ENCODE results near the gene ARMC8. TPM values are rescaled to one million over a fixed set of nuclear protein-coding genes. Genes with fewer than 3 reads are reported as not detected.
"Not testable (repeated sequence)": the region's sequence is repeated elsewhere in the genome, so short reads cannot be mapped to it uniquely, and the experiment has no call there.

The ARMC8 gene, protein sequence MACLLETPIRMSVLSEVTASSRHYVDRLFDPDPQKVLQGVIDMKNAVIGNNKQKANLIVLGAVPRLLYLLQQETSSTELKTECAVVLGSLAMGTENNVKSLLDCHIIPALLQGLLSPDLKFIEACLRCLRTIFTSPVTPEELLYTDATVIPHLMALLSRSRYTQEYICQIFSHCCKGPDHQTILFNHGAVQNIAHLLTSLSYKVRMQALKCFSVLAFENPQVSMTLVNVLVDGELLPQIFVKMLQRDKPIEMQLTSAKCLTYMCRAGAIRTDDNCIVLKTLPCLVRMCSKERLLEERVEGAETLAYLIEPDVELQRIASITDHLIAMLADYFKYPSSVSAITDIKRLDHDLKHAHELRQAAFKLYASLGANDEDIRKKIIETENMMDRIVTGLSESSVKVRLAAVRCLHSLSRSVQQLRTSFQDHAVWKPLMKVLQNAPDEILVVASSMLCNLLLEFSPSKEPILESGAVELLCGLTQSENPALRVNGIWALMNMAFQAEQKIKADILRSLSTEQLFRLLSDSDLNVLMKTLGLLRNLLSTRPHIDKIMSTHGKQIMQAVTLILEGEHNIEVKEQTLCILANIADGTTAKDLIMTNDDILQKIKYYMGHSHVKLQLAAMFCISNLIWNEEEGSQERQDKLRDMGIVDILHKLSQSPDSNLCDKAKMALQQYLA
- total RNA-seq, result 25.4 TPM
- long read RNA-seq, full-length matches to known transcripts, result 12 of 12 reads
- long read RNA-seq, partial matches to known transcripts, result 0 of 12 reads
- long read RNA-seq, other reads (novel, unspliced or antisense), result 0 of 12 reads

DNA sequence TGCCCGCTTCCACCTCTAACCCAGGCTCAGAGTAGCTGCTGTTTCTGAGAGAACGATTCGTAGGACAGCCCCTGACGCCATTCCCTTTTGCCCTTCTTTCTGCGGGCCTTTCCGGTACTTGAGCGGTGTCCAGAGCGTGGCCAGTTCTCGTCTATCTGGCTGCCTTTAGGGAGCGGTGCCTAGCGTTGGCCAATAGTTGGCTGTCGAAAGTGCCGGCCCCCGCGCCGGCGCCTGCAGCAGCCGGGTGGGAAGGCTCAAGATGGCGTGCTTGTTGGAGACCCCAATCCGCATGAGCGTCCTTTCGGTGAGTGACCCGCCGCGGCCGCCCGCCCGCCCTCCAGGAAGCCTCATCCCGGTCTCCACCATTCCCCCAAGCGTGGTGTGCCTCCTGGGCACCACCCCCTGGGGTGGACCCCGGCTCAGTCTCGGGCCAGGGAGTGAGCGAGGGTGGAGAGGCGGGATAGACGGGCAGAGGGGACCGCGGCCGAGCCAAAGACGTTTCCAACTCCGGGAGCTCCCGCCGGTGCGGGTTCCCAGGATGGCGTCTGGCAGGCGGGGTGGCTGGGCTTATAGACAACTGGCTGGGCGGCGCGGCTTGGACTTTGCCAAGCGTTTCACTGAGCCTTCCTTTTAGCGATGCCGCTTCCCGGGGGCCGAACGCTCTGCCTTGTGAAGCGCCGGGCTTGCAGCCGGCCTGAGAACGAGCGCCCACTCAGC is at the start of gene ARMC8:
Gene ARMC8, plus strand, starts transcription at position 6 of the 717 bp plus-strand sequence. Its CDS starts 254 bp downstream, at position 260.
- intact Hi-C loops (cut with DNase I), result loop anchor here (5.0 to 10.0 kb wide), 2 partner anchors 70 to 237 kb away; partner anchors contain the start of gene DZIP1L
- peak; percentile 67 for ATAC-seq
- DNase-seq (ENCODE audit: missing footprints), result peak; percentile 86

DNA sequence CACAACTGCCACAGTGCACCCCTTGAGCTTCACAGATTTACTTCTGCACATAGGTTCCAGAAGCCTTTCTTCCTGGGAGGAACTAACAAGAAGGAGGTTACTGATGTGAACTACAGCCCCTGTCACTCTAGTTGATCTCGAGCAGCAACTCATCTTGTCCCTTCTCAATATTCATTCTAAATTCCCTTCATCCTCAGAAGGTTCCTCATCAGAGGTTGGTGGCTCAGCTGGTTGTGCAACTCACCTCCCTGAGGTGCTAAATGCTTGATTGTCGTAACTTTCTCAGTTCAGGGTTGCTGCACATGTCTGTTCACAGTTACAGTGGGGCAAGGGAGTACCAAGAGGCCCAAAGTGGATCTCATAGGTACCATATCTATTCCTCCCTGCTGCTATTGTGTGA is 49.2 kb upstream of the ARMC8 start:
- intact Hi-C loops (cut with DNase I), result no loop called here
- DNase-seq (ENCODE audit: missing footprints) (no peak), ATAC-seq (no peak)

DNA sequence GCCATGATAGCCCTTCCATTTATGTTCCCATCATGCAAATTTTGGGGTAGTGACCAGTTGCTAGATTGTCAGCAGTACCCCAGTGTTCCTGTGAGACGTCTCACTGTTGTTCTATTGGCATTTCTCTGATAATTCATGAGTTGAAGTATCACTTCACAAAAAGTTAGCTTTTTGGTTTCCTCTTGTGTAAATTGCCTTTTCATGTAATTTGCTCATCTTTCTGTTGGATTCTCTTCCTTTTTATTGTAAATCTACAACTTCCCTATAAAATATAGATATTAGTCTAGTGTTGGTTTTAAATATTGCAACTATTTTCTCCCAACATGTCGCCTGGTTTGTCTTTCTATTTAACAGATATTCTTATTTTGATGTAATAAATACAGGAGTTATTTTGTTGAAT is 47.4 kb upstream of the ARMC8 start:
- DNase-seq (ENCODE audit: missing footprints) (no peak), ATAC-seq (no peak)
- intact Hi-C loops (cut with DNase I), result no loop called here

DNA sequence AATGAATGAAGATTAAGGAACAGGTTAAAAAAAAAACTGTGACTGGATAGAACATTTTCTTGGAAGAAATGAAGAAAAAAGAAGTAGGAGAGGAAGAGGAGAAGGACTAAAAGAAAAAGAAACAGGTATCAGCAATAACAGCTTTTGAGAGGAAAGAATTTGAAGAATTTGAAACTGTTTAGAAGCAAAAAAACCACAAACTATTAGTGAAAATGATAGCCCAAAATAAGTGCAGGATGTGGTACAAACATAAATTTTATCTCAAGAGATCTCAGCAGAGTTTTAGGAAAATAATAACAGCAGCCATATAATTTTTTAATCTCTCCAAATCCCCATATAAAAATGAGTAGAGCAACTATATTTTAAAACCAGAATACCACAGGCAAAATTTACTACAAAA is 46.2 kb upstream of the ARMC8 start:
- intact Hi-C loops (cut with DNase I), result no loop called here
- ATAC-seq (no peak), DNase-seq (ENCODE audit: missing footprints) (no peak)

DNA sequence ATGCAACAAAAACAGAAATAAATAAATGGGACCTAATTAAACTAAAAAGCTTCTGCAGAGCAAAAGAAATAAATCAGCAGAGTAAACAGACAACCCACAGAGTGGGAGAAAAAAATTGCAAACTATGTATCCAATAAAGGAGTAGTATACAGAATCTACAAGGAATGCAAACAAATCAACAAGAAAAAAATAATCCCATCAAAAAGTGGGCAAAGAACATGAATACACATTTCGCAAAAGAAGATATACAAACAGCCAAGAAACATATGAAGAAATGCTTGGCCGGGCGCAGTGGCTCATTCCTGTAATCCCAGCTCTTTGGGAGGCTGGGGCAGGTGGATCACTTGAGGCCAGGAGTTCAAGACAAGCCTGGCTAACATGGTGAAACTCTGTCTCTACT is 44.9 kb upstream of the ARMC8 start:
- intact Hi-C loops (cut with DNase I); DNase-seq (ENCODE audit: missing footprints): not testable (repeated sequence)

DNA sequence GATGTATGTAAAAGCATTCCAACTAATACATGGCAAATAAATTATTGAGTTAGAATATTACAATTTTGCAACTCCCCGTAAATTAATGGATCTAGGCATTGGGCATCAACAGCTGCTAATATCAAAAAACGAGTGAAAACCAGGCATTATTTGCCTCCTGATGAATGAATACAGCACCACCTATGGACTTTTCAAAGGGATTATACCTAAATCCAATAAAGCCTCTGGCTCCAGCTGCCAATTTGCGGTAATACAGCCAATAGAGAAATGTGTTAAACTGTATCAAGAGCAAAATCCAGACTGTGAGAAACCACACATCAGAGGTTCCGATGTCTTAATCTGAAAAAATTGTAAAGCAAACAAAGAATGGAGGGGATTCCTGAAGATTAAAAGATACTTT is 38.6 kb upstream of the ARMC8 start:
- no peak for DNase-seq (ENCODE audit: missing footprints)
- intact Hi-C loops (cut with DNase I), result no loop called here
- ATAC-seq, result no peak

More for the DNA sequence above, 44.9 kb upstream of the ARMC8 start:
- ATAC-seq, result not testable (repeated sequence)

DNA sequence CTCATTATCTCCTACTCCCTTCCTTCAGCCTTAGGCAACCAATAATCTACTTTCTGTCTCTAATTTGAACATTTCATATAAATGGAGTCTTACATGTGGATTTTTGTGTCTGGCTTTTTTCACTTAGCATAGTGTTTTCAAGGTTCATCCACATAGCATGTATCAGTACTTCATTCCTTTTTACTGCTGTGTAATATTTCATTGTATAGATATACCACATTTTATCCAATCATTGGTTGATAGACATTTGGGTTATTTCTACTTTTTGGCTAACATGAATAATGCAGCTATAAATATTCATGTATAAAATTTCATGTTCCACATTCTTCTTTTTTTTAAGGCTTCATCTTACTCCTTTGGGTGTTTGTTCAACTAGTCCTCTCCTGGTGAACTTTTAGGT is 32.6 kb upstream of the ARMC8 start:
- intact Hi-C loops (cut with DNase I), result no loop called here
- DNase-seq (ENCODE audit: missing footprints) (no peak), ATAC-seq (no peak)

DNA sequence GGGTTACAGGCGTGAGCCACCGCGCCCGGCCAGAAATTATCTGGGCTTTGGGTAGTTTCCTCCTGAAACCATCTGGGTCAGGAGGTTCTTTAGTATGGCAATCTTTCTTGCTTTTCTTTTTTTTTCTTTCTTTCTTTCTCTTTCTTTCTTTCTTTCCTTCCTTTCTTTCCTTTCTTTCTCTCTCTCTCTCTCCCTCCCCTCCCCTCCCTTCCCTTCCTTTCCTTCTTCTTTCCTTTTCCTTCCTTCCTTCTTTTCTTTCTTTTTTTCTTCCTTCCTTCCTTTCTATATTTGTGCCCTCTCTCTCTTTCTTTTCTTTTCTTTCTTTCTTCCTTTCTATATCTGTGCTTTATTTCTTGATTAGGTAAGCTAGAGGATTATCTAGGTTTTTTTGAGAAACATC is 29.4 kb upstream of the ARMC8 start:
- intact Hi-C loops (cut with DNase I), result no loop called here
- ATAC-seq (no peak), DNase-seq (ENCODE audit: missing footprints) (no peak)

DNA sequence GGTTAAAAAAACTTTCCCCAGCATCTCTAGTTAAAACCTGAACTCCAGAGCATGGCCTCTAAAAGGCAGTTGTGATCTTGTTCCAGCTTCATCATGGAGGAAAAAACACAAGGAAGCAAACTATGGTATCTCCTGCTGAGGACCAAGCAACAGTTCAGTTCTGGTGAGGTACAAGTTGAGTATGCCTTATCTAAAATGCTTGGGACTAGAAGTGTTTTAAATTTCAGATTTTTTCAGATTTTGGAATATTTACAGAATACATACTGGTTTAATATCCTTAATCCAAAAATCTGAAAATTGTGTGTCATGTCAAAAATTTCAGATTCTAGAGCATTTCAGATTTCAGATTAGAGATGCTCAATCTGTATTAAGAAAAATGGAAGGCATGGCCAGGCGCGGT is 22.0 kb upstream of the ARMC8 start:
- DNase-seq (ENCODE audit: missing footprints), result no peak
- no peak for ATAC-seq
- intact Hi-C loops (cut with DNase I), result no loop called here

DNA sequence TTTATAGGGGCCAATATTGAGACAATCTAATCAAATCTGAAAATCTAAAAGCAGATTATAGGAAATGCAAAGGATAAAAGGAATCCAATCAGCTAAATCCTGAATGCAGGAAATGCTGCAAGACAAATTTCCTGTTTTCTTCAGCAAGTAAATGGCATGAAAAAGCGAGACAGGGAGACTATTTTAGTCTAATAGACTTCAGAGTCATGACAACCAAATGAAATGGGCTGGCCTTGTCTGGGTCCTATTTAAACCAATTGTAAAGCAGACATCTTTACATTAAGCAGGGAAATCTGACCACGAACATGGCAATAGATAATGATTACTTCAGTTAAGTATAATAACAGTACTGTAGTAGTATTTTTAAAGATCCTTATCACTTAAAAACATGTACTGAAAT is 14.5 kb upstream of the ARMC8 start:
- intact Hi-C loops (cut with DNase I), result no loop called here
- no peak for DNase-seq (ENCODE audit: missing footprints)
- ATAC-seq, result no peak

DNA sequence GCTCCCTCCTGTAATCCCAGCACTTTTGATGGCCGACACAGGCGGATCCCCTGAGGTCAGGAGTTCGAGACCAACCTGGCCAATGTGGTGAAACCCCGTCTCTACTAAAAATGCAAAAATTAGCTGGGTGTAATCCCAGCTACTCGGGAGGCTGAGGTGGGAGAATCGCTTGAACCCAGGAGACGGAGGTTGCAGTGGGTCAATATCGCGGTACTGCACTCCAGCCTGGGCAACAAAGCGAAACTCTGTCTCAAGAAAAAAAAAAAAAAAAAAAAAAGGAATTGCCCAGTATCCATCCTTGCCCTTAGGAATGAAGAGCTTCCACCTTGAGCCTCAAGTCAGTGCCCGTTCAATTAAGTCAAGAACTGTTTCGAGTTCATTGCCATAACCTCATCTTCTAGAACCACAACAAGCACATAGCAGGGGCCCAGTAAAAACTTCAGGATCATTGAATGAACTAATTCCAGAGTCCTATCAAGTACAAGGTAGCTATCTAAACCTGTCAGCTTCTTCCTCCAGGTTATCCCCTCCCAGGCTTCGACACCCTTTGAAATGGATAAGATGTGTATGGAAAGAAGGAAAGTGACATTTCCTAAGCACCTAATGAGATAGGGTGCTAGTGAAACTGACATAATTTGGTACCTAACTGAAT is 13.2 kb upstream of the ARMC8 start:
- no peak for DNase-seq (ENCODE audit: missing footprints)
- intact Hi-C loops (cut with DNase I), result no loop called here
- no peak for ATAC-seq

DNA sequence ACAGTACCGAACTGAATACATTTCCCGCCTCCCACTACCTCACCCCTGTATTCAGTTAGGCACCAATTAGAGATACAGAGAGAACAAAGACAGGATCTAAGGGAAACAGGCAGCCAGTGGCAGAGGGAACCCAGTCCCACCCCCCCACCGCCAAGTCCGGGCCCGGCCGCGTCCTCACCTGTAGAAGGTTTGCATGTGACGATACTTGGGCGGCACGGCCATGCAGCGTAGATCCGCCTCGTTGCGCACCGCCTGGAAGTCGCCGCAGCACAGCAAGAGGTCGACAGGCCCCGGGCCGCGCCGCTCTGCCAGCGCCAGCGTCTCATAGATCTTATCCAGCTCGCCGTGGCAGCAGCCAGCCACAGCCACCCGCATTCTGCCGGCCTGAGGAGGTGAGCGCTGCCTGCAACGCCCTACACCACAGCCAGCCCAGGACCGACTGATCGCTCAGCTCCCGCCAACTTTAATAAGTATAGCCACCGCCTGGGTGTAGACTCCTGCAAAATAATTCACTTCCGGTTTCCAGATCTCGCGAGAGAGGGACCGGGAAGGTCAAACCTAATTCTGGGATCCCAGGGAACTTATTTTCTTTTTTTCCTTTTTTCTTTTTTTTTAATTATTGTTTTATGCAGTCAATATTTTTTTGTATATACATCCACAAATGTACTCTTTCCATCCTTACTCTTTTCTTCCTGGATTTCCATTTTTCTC is 12.5 kb upstream of the ARMC8 start, which contains the start of gene DBR1:
Gene DBR1, minus strand, starts transcription at position 501 of the 711 bp plus-strand sequence. Its CDS starts 126 bp downstream, at position 375.
- DNase-seq (ENCODE audit: missing footprints) (peak; percentile 88), ATAC-seq (peak; percentile 95)
- intact Hi-C loops (cut with DNase I), result no loop called here

DNA sequence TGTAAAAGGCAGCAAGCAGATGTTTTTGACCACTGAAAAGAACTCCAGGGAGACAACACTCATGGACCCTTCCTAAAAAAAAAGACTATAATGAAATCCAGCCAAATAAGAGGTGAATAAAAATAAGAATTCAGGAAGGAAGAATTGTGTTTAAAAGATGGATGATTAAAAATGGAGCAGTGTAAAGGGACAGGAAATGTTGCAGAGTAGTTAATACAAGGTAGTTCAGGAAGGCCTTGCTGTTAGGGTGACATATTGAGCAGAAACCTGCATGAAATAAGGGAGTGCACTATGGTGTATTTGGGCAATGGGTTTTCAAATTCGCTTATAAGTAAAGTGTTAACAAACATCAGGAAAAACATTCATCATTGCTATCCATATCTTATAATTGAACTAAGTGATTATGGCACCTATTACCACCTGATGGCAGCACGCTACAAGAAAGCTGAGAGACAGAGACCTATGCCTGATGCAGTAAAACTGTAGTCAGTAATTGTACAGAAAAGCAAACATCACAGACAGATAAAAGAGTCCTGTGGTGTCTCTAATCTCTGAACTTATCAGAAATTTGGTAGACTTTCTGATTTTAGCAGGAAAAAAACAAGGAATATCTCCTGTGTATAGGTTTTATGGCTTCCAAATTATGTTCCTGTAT is 6.6 kb upstream of the ARMC8 start:
- no peak for DNase-seq (ENCODE audit: missing footprints)
- intact Hi-C loops (cut with DNase I), result loop anchor here (10.0 kb wide), 1 partner anchor 244 kb away; no protein-coding TSS in a partner anchor
- no peak for ATAC-seq

DNA sequence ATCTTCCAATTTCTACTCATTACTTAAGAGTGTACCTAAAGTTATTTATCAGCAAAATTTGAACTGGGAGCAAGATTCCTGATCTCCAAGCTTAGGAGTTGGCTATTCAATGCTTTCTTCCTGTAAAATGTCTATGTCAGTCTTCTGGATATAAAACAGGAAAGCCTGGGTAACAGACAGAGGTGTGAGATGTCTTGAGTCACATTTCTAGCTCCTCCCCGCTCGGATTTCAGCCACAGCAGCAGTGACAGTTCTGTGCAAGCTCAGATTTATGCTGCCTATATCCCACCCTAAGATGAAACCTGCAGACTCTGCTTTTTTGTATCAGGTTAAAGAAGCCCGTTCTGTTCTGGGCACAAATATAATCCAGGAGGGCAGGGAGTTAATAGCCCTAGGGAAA is 2.1 kb upstream of the ARMC8 start:
- intact Hi-C loops (cut with DNase I), result loop anchor here (5.0 to 10.0 kb wide), 2 partner anchors 68 to 240 kb away; partner anchors contain the start of gene DZIP1L
- no peak for DNase-seq (ENCODE audit: missing footprints)
- ATAC-seq, result no peak

DNA sequence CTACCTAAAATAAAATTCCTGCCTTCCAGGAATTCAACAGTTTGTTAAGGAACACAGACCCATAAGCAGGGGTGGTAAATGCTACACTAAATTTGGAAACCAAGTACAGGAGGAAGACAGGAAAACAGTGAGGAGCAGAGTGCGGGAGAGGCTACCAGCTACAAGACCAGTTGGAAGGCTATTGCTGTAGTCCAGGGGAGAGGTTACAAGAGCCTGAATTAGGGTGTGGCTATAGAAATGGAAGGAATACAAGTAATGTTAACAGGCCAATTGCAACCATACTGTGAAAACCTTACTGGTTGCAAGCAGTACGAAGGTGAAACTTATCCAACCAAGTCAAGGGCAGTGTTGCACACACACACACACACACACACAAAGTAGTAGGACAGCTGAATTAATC is 880 bp upstream of the ARMC8 start:
- DNase-seq (ENCODE audit: missing footprints), result no peak
- ATAC-seq, result no peak
- intact Hi-C loops (cut with DNase I), result loop anchor here (5.0 to 10.0 kb wide), 2 partner anchors 69 to 239 kb away; partner anchors contain the start of gene DZIP1L

DNA sequence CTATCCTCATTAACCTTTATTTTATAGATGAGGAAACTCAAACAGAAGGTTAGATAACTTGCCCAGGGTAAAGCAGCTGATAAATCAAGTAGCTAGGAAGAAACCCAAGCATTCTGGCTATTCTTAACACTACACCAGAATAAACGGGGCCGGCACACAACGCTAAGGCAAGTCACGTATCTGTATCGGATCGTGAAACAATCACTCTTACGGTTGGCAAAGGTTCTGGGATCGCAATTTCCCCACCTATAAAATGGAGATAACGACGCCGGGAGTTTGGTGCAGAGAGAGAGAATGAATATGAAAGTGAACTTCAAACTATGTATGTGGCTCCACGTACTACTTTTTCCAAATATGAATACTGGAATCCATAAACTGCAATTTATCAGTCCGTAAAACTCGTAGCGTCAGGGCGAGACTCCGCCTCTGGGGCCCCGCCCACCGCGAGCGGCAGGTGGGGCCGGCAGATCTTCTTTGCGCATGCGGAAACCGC is 252 bp upstream of the ARMC8 start:
- ATAC-seq (peak; percentile 98), DNase-seq (ENCODE audit: missing footprints) (peak; percentile 97)
- intact Hi-C loops (cut with DNase I), result loop anchor here (5.0 to 10.0 kb wide), 2 partner anchors 70 to 238 kb away; partner anchors contain the start of gene DZIP1L

Measured in Right ventricle myocardium inferior (tissue), 1 donor.